ENCODE results near the gene ABCD1. TPM values are rescaled to one million over a fixed set of nuclear protein-coding genes. Genes with fewer than 3 reads are reported as not detected.
A peak's percentile ranks its signal among the peaks of the same experiment; 100 is the strongest.

Gene ABCD1
- total and polyA plus RNA-seq, 7 donors: 1.8 to 21.3 (median 12.8) TPM

DNA sequence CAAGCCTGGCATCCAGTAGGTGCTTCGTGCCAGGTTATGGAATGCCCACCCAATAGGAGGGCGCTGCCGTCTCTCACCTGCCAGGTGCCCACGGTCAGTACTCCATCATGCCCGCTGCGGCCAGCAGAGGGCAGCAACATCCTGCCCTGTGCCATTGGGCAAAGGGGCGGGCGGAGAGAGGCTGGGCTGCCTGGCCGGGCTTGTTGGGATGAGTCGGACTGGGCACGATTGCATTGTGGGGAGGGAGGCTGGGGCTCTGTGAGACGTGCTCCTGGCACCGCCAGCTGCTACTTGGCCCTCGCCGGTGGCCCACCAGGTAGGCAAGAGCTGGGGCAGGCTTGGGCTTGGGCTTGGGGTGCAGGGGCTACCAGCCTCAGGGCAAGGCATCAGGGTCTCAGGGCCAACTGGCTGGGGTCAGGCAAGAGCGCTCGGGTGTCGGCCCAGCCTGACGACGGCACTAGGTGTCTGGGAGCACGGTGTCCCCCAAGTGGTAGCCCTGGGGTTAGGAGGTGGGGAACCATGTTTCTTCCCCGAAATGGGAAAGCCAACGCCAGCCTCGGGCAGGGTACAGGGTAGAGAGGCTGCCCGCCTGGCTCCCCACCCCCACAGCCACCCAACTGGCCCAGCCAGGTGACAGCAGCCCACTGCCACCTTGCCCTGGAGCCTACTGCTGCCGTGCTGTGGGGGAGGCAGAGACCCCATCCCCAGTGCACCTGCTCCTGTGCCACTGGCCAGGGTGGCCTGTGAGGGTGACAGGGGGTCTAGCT lies 39.5 kb downstream of the ABCD1 start, which contains the start of gene PLXNB3:
Gene PLXNB3 (plus strand): TSS at position 261 of the 767 bp plus-strand sequence. CDS start 1,287 bp downstream, outside the sequence.
- Histone ChIP-seq H3K27me3 (no peaks in the 10 kb centered on the region), H3K4me1 (peaks cover 0 to 34% (median 16%) of the 10 kb centered on the region in 4 donors), H3K27ac (peak within 1 kb of the TSS; percentile 75 to 86 (median 82)), H3K36me3 (peaks cover 0 to 4% (median 0%) of the 10 kb centered on the region in 4 donors), H3K4me3 (peak within 1 kb of the TSS; percentile 14 to 51 (median 46)), H3K9me3 (no peaks in the 10 kb centered on the region)
- peak; percentile 55 to 80 (median 71) for TF ChIP-seq POLR2AphosphoS5 (IDR thresholded peaks at IDR 0.05)
- TF ChIP-seq POLR2A (IDR thresholded peaks at IDR 0.05): peak in 1 of 2 donors; percentile 22
- TF ChIP-seq, protein P1, sequence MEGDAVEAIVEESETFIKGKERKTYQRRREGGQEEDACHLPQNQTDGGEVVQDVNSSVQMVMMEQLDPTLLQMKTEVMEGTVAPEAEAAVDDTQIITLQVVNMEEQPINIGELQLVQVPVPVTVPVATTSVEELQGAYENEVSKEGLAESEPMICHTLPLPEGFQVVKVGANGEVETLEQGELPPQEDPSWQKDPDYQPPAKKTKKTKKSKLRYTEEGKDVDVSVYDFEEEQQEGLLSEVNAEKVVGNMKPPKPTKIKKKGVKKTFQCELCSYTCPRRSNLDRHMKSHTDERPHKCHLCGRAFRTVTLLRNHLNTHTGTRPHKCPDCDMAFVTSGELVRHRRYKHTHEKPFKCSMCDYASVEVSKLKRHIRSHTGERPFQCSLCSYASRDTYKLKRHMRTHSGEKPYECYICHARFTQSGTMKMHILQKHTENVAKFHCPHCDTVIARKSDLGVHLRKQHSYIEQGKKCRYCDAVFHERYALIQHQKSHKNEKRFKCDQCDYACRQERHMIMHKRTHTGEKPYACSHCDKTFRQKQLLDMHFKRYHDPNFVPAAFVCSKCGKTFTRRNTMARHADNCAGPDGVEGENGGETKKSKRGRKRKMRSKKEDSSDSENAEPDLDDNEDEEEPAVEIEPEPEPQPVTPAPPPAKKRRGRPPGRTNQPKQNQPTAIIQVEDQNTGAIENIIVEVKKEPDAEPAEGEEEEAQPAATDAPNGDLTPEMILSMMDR (IDR thresholded peaks at IDR 0.05): peak; percentile 56 to 91 (median 66)
- no peak for TF ChIP-seq EP300 (IDR thresholded peaks at IDR 0.05)
- intact Hi-C loops (cut with DNase I): loop anchor here (2.0 kb wide), 1 partner anchor 189 kb away; no protein-coding TSS in a partner anchor
- DNase-seq: peak; percentile 92
- WGBS, 2 donors: 22 to 29% methylated on average over 26 of the region's 26 CpGs

DNA sequence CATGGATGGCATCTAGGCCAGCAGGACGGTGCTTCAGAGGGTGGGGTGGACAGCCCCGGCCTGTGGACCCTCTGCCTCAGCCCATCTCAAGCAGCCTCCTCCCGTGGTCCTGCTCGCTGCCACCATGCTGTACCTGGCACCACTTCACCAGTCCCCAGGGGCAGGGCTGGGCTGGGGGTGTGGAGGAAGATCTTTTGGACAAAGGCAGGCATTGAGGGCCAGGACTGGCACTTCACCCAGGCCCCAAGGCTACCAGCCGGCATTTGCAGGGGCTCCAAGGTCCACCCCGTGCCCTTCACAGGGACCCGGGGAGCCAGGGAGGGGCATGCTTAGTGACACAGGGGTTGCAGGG lies 40.1 kb downstream of the ABCD1 start:
- intact Hi-C loops (cut with DNase I): loop anchor here (2.0 kb wide), 1 partner anchor 188 kb away; no protein-coding TSS in a partner anchor
- Histone ChIP-seq H3K36me3 (peaks cover 0 to 9% (median 0%) of the 10 kb centered on the region in 4 donors), H3K4me1 (peaks cover 0 to 34% (median 16%) of the 10 kb centered on the region in 4 donors), H3K4me3 (peak overlapping the region; percentile 14 to 51 (median 46)), H3K9me3 (no peaks in the 10 kb centered on the region), H3K27me3 (no peaks in the 10 kb centered on the region), H3K27ac (peak overlapping the region; percentile 75 to 86 (median 82))
- DNase-seq: peak; percentile 74
- TF ChIP-seq, protein P1 (IDR thresholded peaks at IDR 0.05): no peak
- no peak for TF ChIP-seq POLR2A (IDR thresholded peaks at IDR 0.05)
- TF ChIP-seq EP300 (IDR thresholded peaks at IDR 0.05): no peak
- TF ChIP-seq POLR2AphosphoS5 (IDR thresholded peaks at IDR 0.05): no peak
- WGBS, 2 donors: 73 to 89% methylated on average over 7 of the region's 7 CpGs

DNA sequence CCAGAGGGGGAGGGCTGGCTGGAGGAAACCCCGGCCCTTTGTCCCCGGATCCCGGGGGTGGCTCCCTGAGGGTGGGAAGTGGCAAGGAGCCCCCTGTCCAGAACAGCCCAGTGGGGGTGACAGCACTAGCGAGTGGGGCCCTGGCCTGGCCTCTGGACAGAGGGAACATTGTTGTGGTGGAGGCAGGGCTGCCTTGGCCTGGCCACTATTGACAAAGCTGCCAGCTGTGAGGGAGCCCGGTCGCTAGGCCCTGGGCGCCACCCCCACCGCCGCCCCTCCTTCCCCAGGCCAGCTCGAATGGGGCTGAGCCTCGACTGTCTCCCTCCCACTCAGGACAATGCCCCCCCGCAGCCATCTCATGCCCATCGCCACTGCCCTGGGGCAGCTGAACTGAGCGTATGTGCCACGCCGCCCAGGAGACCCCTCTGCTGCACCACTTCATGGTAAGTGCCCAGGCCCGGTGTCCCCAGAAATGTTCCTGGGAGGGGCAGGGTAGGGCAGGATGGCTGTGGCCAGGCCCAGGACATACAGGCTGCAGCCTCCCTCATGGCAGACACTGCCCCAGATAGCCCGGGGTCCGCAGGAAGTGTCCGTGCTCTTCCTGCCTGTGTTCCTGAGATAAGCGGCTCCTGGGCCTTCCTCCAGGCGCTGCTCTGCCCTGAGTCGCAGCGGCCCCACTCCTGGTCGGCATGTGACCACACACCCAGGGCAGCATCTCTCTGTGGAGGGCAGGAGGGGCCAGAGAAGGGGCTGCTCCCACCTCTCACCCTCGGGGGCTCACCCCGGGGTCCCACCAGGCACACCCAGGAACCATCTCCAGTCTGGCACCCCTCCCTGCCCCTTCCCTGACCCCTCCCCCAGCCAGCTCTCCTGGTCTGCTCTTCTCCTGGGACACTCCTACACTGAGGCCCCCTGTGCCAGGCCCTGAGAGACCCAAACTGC lies 40.8 kb downstream of the ABCD1 start:
- Histone ChIP-seq H3K4me1 (peaks cover 0 to 34% (median 16%) of the 10 kb centered on the region in 4 donors), H3K4me3 (peak overlapping the region; percentile 14 to 51 (median 46)), H3K27me3 (no peaks in the 10 kb centered on the region), H3K36me3 (peaks cover 0 to 16% (median 0%) of the 10 kb centered on the region in 4 donors), H3K27ac (peak overlapping the region; percentile 75 to 86 (median 82)), H3K9me3 (no peaks in the 10 kb centered on the region)
- intact Hi-C loops (cut with DNase I): loop anchor here (1.0 to 2.0 kb wide), 2 partner anchors 63 to 187 kb away; no protein-coding TSS in a partner anchor
- DNase-seq: peak; percentile 78
- TF ChIP-seq, protein P1 (IDR thresholded peaks at IDR 0.05): no peak
- TF ChIP-seq POLR2AphosphoS5 (IDR thresholded peaks at IDR 0.05) (peak in 1 of 4 donors; percentile 39), EP300 (IDR thresholded peaks at IDR 0.05) (no peak), POLR2A (IDR thresholded peaks at IDR 0.05) (no peak)
- WGBS, 2 donors: 61 to 68% methylated on average over 27 of the region's 27 CpGs

GRCh38 chrX:153766098-153766817 lies 41.6 kb downstream of the ABCD1 start:
- peak overlapping the region; percentile 14 to 51 (median 46) for H3K4me3 ChIP-seq
- no peaks in the 10 kb centered on the region for H3K9me3 ChIP-seq
- TF ChIP-seq, protein P1 (IDR thresholded peaks at IDR 0.05): no peak
- TF ChIP-seq EP300 (IDR thresholded peaks at IDR 0.05) (no peak), POLR2AphosphoS5 (IDR thresholded peaks at IDR 0.05) (peak; percentile 28 to 74 (median 57)), POLR2A (IDR thresholded peaks at IDR 0.05) (peak in 1 of 2 donors; percentile 33)
- intact Hi-C loops (cut with DNase I): loop anchor here (1.0 kb wide), 1 partner anchor 62 kb away; no protein-coding TSS in a partner anchor
- 30 to 61% methylated on average over 21 of the region's 21 CpGs for WGBS, 2 donors
- peak overlapping the region; percentile 75 to 86 (median 82) for H3K27ac ChIP-seq
- H3K36me3 ChIP-seq: peaks cover 0 to 24% (median 0%) of the 10 kb centered on the region in 4 donors
- H3K27me3 ChIP-seq: no peaks in the 10 kb centered on the region
- DNase-seq: peak; percentile 77
- peaks cover 0 to 34% (median 16%) of the 10 kb centered on the region in 4 donors for H3K4me1 ChIP-seq
